Caco-2 (cell line): ENCODE measurements around the gene BCL2L13. TPM values are rescaled to one million over a fixed set of nuclear protein-coding genes. Genes with fewer than 3 reads are reported as not detected.

ENCODE experiments used
- BruUV-seq: library from RNA; stranded (reverse); fragments of 400-500 nt; replicated peaks from 2 replicates; lab custom pipeline; 2021; lab: Mats Ljungman, UMichigan
- CTCF ChIA-PET: fragments of 300-600 bp; sonication (Branson Sonifier 250); formaldehyde crosslinking; loops from one replicate; lab custom pipeline; 2022; ENCODE audit warnings: antibody characterized with exemption; lab: Charles Lee
- POLR2A ChIA-PET: fragments of 300-600 bp; sonication (Branson Sonifier 250); formaldehyde crosslinking; loops from one replicate; lab custom pipeline; 2022; ENCODE audit warnings: antibody characterized with exemption; lab: Charles Lee
- DNase-seq, 2 experiments: peaks; one replicate each; pipeline versions ENCODE4 v3.0.0 to v3.0.0-alpha.2; 2020 to 2022
- H3K27me3 ChIP-seq: replicated peaks from 2 replicates; pipeline ENCODE4 v1.6.0; 2011; ENCODE audit warnings: low read length; ENCODE audit not compliant: control insufficient read depth, insufficient read depth
- H3K36me3 ChIP-seq: 2 replicates; pipeline ENCODE4 v1.5.1; 2011; ENCODE audit warnings: low read length; ENCODE audit not compliant: control insufficient read depth, insufficient read depth
- H3K4me1 ChIP-seq: fragments of 250-450 bp; sonication (Bioruptor Pico); 2 replicates; pipeline ENCODE4 v1.5.1; 2020; ENCODE audit warnings: mild to moderate bottlenecking
- H3K4me3 ChIP-seq: 2 replicates; pipeline ENCODE4 v1.5.1; 2011; ENCODE audit warnings: low read depth, mild to moderate bottlenecking, control low read depth, low read length
- H3K9me3 ChIP-seq: fragments of 250-450 bp; sonication (Bioruptor Pico); 2 replicates; pipeline ENCODE4 v1.5.1; 2020; ENCODE audit warnings: mild to moderate bottlenecking, moderate library complexity
- H3K27ac Mint-ChIP-seq: one replicate; pipeline ENCODE4 v1.8.0; 2022; ENCODE audit warnings: mixed read lengths; ENCODE audit not compliant: unreplicated experiment
- H3K27me3 Mint-ChIP-seq: one replicate; pipeline ENCODE4 v1.8.0; 2022; ENCODE audit warnings: mixed read lengths; ENCODE audit not compliant: insufficient read depth, unreplicated experiment
- H3K36me3 Mint-ChIP-seq: one replicate; pipeline ENCODE4 v1.8.0; 2022; ENCODE audit warnings: mild to moderate bottlenecking, mixed read lengths; ENCODE audit not compliant: insufficient read depth, unreplicated experiment
- H3K4me1 Mint-ChIP-seq: one replicate; pipeline ENCODE4 v1.8.0; 2022; ENCODE audit warnings: low read depth, mixed read lengths; ENCODE audit not compliant: unreplicated experiment
- H3K4me3 Mint-ChIP-seq: one replicate; pipeline ENCODE4 v1.8.0; 2022; ENCODE audit warnings: mild to moderate bottlenecking, moderate library complexity, mixed read lengths; ENCODE audit not compliant: unreplicated experiment
- H3K9me3 Mint-ChIP-seq: one replicate; pipeline ENCODE4 v1.8.0; 2022; ENCODE audit warnings: mixed read lengths; ENCODE audit not compliant: unreplicated experiment
- intact Hi-C: fragments of 100-400 bp; cut with micrococcal nuclease; formaldehyde crosslinking; loops from one replicate; pipeline ENCODE4 v1.10.0; 2022; ENCODE audit not compliant: unreplicated experiment
- total RNA-seq: library from RNA; stranded (reverse); gene quantifications from 2 replicates; pipeline ENCODE4 v1.2.3, GENCODE V29; 2022
- TF ChIP-seq, protein P1 (sequence below), 2 experiments: fragments of 200-600 bp in 1 of 2; IDR thresholded peaks; 1 replicate in 1 of 2; 2 replicates in 1 of 2; pipeline versions ENCODE4 v1.5.1 to v1.8.0; 2011 to 2022; ENCODE audit warnings: antibody characterized with exemption in 1 of 2, control low read depth in 1 of 2, inconsistent platforms in 1 of 2, low read depth in 1 of 2, low read length in 1 of 2, mild to moderate bottlenecking in 1 of 2, moderate library complexity in 1 of 2; ENCODE audit not compliant: insufficient read depth in 1 of 2, severe bottlenecking in 1 of 2, unreplicated experiment in 1 of 2

The BCL2L13 gene
- total RNA-seq, 1 experiment from 2014 or later, result 34.3 TPM

DNA sequence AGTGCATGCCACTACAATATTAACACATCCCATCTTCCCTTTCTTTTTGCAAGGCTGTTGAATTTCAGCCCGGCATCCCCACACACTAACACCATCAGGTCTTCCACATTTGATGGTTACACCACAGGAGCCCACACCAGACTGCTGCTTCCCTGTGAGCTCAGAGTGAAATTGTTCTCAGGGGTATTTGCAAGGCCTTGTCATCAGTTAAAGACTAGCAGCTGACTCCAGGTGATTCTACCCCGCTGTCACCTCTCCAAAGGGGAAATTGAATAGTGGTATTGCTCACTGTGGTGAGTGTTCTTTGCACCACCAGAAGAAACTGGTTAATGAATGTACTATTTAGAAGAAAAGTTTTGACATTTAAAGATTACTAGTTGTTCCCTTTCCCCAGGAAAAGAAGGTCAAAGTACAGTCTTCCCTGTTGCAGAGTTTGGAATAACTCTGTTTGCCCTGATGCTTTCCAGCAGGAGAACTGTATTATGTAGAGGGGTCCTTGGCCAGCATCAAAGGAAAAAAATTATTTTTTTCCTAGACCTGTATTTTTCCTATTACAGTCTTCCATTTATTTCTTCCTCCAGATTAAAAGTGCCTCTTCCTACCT, 93.8 kb downstream of the BCL2L13 start:
- no peak overlapping the region for H3K4me3 ChIP-seq
- POLR2A ChIA-PET, result no interaction called here

DNA sequence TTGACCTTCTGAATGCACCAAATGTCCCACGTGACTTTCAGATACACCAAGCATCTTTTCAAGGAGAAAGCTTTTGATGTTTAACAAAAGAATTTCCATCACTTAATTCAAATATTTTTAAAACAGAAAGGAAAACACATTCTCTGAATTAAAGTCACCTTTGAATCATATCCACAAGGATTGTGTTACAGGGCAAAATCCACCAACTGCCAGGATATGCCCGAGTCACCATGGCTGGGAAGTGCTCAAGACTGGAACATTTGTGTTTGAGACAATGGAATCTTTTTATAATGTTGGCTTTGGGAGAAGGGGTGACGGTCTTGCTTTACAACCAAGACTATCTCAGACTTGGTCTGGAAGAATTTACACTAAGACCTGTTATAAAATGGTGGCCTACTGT, 94.9 kb downstream of the BCL2L13 start:
- POLR2A ChIA-PET, result no interaction called here

More for the DNA sequence above, 93.8 kb downstream of the BCL2L13 start:
- Mint-ChIP-seq H3K4me3 (no peak overlapping the region), H3K9me3 (no peaks in the 10 kb centered on the region), H3K36me3 (peaks cover 25% of the 10 kb centered on the region), H3K27ac (no peak overlapping the region), H3K27me3 (no peaks in the 10 kb centered on the region), H3K4me1 (no peaks in the 10 kb centered on the region)
- Histone ChIP-seq H3K4me1 (no peaks in the 10 kb centered on the region), H3K27me3 (no peaks in the 10 kb centered on the region), H3K36me3 (no peaks in the 10 kb centered on the region), H3K9me3 (no peaks in the 10 kb centered on the region)
- intact Hi-C loops, result no loop called here
- no peak for DNase-seq
- BruUV-seq, result no TSS peak
- TF ChIP-seq, protein P1, sequence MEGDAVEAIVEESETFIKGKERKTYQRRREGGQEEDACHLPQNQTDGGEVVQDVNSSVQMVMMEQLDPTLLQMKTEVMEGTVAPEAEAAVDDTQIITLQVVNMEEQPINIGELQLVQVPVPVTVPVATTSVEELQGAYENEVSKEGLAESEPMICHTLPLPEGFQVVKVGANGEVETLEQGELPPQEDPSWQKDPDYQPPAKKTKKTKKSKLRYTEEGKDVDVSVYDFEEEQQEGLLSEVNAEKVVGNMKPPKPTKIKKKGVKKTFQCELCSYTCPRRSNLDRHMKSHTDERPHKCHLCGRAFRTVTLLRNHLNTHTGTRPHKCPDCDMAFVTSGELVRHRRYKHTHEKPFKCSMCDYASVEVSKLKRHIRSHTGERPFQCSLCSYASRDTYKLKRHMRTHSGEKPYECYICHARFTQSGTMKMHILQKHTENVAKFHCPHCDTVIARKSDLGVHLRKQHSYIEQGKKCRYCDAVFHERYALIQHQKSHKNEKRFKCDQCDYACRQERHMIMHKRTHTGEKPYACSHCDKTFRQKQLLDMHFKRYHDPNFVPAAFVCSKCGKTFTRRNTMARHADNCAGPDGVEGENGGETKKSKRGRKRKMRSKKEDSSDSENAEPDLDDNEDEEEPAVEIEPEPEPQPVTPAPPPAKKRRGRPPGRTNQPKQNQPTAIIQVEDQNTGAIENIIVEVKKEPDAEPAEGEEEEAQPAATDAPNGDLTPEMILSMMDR (IDR thresholded peaks at IDR 0.05; ENCODE audit: insufficient read depth in 1 of 2, low read depth in 1 of 2, low read length in 1 of 2, severe bottlenecking in 1 of 2, unreplicated experiment in 1 of 2), result no peak
- CTCF ChIA-PET, result no interaction called here

DNA sequence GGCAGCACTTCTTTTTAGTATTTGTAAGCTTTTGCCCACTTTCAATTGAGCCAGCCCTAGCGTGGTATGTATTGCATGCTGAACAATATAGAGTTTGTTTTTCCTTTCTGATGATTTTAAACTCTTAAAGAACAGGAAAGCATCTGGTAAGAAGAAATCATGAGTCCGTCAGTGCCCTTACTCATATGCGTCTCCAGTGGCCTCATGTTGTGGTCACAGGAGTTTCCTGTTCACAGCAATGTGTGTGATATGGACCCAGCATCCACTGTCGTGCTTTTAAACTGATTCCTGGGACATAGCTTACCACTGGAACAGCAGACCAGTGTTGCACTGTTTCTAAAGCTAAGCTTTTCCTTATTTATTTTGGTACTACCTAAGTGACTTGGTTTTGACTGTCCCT, 95.6 kb downstream of the BCL2L13 start:
- POLR2A ChIA-PET, result no interaction called here
- no TSS peak for BruUV-seq
- H3K4me1 Mint-ChIP-seq, result no peaks in the 10 kb centered on the region
- DNase-seq, result no peak
- H3K4me3 ChIP-seq, result no peak overlapping the region
- TF ChIP-seq, protein P1 (IDR thresholded peaks at IDR 0.05; ENCODE audit: insufficient read depth in 1 of 2, low read depth in 1 of 2, low read length in 1 of 2, severe bottlenecking in 1 of 2, unreplicated experiment in 1 of 2), result no peak
- no peaks in the 10 kb centered on the region for H3K4me1 ChIP-seq
- H3K27me3 ChIP-seq, result no peaks in the 10 kb centered on the region
- peaks cover 31% of the 10 kb centered on the region for H3K36me3 Mint-ChIP-seq
- intact Hi-C loops, result no loop called here
- H3K4me3 Mint-ChIP-seq, result no peak overlapping the region
- CTCF ChIA-PET, result interaction anchor here (1.6 kb wide), 1 partner anchor 8 kb away, joined by 3 read pairs; no protein-coding TSS in a partner anchor
- H3K27ac Mint-ChIP-seq, result no peak overlapping the region
- H3K27me3 Mint-ChIP-seq, result no peaks in the 10 kb centered on the region
- no peaks in the 10 kb centered on the region for H3K9me3 Mint-ChIP-seq
- H3K36me3 ChIP-seq, result no peaks in the 10 kb centered on the region
- no peaks in the 10 kb centered on the region for H3K9me3 ChIP-seq

More for the DNA sequence above, 94.9 kb downstream of the BCL2L13 start:
- H3K27me3 ChIP-seq, result no peaks in the 10 kb centered on the region
- no peaks in the 10 kb centered on the region for H3K9me3 ChIP-seq
- CTCF ChIA-PET, result interaction anchor here (1.6 kb wide), 1 partner anchor 9 kb away, joined by 3 read pairs; no protein-coding TSS in a partner anchor
- peaks cover 28% of the 10 kb centered on the region for H3K36me3 Mint-ChIP-seq
- no peak overlapping the region for H3K4me3 ChIP-seq
- intact Hi-C loops, result no loop called here
- no peaks in the 10 kb centered on the region for H3K4me1 ChIP-seq
- H3K4me3 Mint-ChIP-seq, result no peak overlapping the region
- BruUV-seq, result no TSS peak
- no peaks in the 10 kb centered on the region for H3K4me1 Mint-ChIP-seq
- H3K36me3 ChIP-seq, result no peaks in the 10 kb centered on the region
- no peaks in the 10 kb centered on the region for H3K9me3 Mint-ChIP-seq
- no peaks in the 10 kb centered on the region for H3K27me3 Mint-ChIP-seq
- TF ChIP-seq, protein P1 (IDR thresholded peaks at IDR 0.05; ENCODE audit: insufficient read depth in 1 of 2, low read depth in 1 of 2, low read length in 1 of 2, severe bottlenecking in 1 of 2, unreplicated experiment in 1 of 2), result no peak
- no peak overlapping the region for H3K27ac Mint-ChIP-seq
- DNase-seq, result no peak
